HTR-8/SVneo (cell line): ENCODE data around the gene ING1.
A peak's percentile ranks its signal among the peaks of the same experiment; 100 is the strongest.
"Not testable (repeated sequence)": the region's sequence is repeated elsewhere in the genome, so short reads cannot be mapped to it uniquely, and the experiment has no call there.

Experiments used
- DNase-seq: peaks from one replicate; pipeline ENCODE4 v3.0.0; 2011; ENCODE audit warnings: low spot score, mixed read lengths; ENCODE audit not compliant: insufficient read length
- FAIRE-seq: peaks from 2 replicates; lab custom pipeline; 2011; peaks lifted over from hg19 to GRCh38; lab: Jason Lieb, UNC

The ING1 gene

DNA sequence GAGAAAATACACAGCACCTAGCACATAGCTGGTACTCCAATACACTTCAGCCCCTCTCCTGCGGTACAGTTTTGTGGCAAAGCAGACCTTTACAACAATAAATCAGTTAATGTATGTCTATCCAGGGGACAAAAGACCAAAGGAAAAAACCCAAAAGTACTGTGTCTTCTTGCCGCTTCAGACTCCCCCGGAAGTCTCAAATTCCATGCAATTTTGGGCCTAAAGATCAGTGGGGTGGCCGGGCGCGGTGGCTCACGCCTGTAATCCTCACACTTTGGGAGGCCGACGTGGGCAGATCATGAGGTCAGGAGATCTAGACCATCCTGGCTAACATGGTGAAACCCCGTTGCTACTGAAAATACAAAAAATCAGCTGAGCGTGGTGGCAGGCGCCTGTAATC lies 23.8 kb upstream of the ING1 start:
- no peak for FAIRE-seq
- DNase-seq = no peak

- FAIRE-seq = no peak
- DNase-seq = no peak
These were observed 23.0 kb upstream of the ING1 start for GRCh38 chr13:110690516-110690915.

DNA sequence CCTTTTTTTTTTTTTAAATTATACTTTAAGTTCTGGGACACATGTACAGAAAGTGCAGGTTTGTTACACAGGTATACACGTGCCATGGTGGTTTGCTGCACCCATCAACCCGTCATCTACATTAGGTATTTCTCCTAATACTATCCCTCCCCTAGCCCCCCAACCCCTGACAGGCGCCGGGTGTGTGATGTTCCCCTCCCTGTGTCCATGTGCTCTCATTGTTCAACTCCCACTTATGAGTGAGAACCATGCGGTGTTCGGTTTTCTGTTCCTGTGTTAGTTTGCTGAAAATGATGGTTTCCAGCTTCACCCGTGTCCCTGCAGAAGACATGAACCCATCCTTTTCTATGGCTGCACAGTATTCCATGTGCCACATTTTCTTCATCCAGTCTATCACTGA lies 17.7 kb upstream of the ING1 start:
- not testable (repeated sequence) for DNase-seq, FAIRE-seq

DNA sequence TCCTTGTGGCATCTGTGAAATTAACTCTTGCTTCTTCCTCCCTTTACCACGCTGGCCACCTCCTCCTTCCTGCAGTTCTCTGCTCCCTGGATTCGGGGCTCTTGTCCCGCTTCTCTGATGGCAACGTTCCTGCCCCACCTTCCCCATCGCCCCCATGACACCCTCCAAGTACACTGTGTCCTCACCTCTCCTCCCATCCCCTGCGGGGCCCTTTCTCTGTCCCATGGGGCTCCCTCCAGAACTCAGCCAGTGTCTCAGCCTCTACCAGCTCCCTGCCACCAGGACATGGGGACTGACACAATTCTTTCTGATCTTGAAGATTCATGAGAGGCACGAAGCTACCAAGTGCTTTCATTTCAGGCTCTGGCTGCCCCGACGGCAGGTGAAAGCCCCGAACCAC lies 16.7 kb upstream of the ING1 start:
- FAIRE-seq = no peak
- DNase-seq = no peak

- DNase-seq (no peak), FAIRE-seq (no peak)
These were observed 15.7 kb upstream of the ING1 start for GRCh38 chr13:110697842-110698241.

- FAIRE-seq (no peak), DNase-seq (no peak)
These were observed 14.8 kb upstream of the ING1 start for GRCh38 chr13:110698689-110699088.

DNA sequence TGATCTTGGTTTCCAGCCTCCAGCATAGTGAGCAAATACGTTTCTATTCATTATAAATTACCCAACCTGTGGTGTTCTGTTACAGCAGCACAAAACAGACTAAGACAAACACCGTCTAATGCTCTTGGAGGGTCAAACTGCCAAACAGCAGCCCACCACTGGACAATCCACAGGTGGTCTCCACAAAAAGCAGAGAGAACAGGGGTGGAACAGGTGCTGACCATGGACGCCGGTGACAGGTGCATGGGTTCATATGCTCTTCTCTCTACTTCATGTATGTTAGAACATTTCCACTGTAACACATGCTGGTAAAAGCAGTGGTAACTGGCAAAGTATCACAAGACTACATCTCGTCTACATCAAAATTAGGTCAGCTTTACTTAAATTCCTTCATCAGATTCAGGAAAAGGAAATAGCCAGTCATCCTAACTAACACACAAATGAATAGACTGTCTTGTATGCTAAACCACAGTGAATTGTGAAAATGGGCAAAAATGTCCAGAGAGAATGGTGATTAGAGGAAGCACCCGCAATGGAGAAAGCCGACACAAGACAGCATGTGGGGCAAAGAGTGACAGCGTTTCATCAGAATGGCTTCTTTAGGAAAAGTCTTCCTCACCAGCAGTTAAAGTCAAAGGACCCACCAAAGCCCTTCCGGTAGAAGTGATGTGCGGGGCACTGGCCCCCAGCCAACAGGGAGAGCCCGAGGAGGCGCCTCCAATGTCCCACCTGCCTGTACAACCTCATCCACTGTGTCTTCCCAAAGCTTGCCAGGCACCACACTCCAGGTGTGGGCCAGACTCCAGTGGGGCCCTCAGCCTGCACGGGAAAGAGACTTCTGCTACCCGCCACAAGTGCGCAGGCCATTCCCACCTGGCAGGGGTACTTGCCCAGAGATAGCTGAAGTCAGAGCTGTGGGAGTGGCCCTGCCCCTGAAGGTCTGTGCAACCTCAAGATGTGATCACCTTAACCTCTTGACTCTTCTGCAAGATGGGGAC lies 14.1 kb upstream of the ING1 start:
- FAIRE-seq = no peak
- DNase-seq = no peak

DNA sequence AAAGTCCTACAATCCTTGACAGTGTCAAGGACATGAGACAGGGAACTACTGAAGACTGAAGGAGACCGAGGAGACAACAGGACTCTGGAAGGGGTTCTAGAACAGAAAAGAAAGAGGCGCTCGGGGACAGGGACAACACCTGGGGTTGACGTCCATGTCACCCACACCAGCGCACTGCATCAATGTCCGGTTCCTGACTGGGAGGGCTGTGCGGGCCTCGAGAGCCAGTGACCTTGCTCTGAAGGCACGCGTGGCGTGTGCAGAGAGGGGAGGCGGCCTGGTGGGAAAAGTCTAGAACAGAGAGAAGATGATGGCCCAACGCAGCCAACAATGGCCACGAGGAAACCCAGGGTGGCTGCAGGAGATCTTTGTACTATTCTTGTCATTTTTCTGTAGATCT lies 13.3 kb upstream of the ING1 start:
- FAIRE-seq = no peak
- DNase-seq = no peak

DNA sequence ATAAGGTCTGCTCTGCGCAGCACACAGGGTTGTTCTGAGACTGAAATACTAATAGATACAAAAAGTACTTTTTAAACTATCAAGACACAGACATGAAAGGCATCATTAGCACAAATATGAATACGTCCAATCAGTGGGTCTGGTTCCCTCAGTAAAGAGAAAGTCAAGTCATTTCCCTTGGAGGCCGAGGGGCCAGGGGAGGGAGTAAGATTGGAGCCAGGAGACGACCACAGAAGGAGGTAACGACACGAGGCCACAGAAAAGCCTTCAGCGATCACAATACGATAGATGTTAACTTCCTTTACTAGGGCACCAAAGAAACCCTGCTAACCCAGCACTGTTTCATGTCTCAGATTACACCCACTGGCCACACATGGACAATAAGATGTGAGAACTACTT lies 12.9 kb upstream of the ING1 start:
- DNase-seq (no peak), FAIRE-seq (no peak)

GRCh38 chr13:110701061-110701460 lies 12.4 kb upstream of the ING1 start:
- not testable (repeated sequence) for FAIRE-seq, DNase-seq

- DNase-seq (no peak), FAIRE-seq (no peak)
These were observed 11.4 kb upstream of the ING1 start for GRCh38 chr13:110702089-110702488.

DNA sequence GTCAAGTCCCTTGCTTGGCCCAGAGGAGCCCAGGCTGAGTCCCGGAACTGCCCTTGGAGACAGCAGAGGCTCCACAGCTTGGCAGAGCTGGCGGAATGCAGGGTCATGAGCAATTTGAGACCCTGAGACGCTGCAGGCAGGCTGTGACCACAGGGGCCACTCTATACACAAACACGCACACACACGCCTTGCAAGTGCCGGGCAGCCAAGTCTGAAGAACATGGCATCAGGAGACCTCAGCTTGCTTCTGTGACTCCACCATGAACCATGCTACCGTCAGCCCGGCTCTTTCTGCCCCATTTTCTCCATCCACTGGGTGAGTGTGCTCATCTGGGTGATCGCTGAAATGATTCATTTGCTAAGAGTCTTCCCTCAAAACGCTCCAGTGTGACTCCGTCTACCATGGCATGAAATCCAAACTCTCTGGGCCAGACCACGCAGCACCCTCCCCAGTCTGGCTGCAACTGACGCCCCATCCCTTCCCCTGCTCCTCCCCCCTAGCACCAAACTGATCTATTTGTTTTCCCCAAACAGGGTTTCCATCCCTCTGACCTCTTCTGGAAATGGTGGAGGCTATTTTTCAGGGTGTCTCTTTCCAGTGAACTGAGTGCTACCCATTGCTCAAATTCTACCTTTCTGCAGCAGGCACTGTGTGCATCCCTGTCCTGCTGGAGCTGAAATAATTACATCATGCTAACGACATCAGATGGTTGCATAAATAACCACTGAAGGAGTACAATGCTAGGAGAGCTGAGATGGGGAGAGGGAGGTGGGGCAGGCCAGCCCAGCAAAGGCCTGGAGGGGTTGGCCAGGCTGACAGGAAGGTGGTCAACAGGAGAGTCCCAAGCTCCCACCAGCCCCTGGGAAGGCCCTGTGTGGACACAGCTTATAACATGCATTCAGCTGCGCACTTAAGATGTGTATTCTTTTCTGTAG lies 10.6 kb upstream of the ING1 start:
- FAIRE-seq (no peak), DNase-seq (no peak)

DNA sequence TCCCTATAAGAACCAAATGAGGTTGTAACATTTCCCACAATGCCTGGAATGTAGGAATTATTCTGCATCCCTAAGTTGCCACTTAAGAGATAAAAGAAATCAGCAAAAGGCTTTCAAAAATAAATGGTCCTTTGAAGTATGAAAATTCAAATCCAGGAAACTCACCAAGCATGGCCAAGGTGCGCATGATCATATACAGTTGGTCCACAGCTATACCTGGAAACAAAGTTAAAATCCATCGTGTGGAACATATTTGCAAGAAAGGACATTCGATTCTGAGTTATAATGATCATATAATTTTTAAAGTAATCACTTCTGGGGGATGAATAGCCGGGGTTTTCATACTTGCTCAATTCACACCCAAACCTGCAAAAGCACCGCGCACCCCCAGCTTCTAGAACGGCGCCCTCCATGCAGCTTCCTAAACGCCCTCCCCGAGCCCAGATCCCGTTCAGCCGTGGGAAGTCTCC lies 8.1 kb upstream of the ING1 start:
- no peak for DNase-seq
- no peak for FAIRE-seq

DNA sequence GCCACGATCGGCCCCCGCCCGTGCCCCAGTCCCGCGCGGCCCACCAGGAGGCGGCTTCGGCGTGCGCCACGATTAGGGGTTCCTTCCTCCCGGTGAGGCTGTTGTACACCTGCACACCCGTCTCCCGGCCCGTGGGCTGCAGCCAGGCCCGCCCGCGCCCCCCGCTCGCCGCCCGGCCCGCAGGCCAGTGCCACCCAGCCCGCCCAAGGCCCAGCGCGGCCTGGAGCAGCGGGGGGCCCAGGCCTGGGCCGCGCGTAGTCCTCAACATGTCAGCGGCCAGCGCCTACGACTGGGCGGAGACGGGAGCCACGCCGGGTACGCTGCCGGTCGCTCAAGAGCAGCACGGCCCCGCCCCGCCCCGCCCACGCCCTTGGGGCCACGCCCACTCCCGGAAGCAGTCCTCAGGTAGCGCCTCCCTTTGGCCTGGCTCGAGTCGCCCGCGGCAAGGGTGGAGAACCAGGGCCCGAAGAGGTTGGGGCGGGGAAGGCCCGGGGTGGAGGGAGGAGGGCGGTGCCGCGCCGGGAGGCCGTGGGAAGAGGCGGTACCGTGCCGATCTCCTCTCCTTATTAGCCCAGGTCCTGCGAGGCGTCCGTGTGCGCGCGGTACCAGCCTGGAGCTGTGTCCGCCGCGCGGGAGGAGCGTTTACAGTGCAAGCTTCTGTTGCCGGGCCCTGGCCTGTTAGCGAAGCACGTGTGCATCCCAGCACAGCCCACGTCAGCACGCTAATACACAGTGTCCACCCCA lies 7.5 kb upstream of the ING1 start, which contains the start of gene CARS2:
TSS of gene CARS2 (minus strand) at position 291 of the 744 bp plus-strand sequence. CDS start at position 268, 23 bp downstream.
- DNase-seq (peak; percentile 79), FAIRE-seq (peak; percentile 28)

DNA sequence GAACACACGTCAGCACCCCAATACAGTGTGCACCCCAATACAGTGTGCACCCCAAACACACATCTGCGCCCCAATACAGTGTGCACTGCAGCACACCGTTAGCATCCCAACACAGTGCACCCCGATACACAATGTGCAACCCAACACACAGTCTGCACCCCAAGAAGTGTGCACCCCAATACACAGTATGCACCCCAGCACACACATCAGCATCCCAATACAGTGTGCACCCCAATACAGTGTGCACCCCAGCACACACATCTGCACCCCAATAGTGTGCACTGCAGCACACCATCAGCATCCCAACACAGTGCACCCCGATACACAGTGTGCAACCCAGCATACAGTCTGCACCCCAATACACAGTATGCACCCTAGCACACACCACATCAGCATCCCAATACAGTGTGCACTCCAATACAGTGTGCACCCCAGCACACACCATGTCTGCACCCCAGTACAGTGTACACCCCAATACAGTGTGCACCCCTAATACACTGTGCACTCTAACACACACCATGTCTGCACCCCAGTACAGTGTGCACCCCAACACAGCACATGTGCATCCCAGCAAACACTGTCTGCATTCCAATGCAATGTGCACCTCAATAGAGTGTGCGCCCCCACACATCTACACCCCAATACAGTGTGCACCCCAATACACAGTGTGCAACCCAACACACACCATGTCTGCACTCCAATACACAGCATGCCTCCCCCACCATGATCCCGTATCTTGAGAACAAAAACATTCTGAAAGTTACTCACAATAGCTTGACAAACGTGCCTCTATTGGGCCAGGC lies 6.7 kb upstream of the ING1 start:
- no peak for DNase-seq
- FAIRE-seq = no peak

DNA sequence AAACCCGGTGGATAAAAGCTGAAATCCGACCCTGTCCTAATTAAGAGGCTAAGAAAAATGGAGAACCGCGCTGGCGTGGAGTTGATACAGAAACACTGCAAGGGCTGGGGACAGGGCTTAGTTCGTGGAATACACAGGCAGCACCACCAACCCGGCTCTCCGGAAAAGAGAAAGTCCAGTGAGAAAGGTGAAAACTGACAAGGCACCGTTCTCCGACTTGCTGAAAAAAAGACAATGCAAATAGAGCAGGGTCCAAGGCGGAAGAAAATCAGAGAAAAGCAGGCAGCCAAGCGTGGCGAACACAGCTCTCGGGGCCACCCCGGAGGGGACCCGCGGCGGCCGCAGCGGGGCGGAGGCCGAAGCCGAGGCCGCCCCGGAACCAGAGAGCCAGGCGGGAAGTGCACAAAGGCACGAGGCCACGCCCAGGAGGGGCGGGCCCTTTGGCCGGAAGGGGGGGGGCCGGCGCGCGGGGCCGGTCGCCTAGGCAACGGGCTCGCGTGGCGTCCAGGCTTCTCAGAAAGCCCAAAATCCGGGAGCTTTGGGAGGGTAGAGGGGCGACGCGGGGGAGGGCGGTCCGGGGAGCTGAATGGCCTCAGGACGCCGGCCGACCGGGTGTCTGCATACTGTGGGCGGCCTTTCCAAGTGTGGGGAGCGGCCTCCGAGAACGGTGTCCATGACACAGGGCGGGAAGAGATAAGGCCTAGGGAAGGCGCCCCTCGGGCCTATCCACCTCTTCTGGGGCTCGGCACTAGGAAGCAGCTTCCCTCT lies 1.2 kb upstream of the ING1 start:
- FAIRE-seq (no peak), DNase-seq (peak; percentile 67)

DNA sequence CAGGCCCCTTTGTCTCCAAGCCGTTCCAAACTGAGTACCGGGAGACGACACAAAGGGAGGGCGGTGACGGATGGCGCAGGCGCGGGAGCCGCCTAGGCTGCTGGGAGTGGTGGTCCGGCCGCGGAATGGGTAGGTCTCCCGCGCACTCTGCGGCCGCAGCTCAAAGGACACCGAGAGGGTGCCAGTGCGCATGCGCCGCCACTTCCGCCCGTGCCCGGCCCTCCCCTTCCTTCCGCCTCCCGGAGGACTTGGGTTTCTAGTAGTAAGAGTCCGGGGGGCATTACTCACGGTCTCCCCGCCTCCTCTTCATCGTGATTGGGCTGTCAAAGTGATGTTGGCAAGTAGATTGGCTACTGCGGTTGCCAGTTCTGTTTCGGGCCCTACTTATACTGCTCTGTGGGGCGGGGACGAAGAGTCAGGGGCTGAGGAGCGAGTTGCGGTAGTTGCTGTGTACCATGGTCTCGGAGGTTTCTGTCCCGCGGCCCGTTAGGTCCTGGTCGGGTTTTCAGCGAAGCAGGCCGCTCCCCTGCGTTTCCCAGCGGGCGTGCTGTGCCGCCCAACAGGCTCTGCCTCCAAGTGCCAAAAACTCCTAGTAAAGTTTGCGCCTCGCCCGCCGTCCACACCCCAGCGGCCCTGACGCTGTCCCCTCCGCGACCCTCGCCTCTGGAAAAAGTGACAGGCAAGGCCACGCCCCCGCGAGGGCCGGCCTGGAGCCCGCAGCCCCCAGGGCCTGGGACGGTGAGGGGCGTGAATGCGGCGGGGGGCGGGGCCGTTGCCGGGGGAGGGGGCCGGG lies 455 bp upstream of the ING1 start:
- DNase-seq (peak; percentile 90), FAIRE-seq (peak; percentile 63)
